ENCODE measurements around the gene CMSS1.

The CMSS1 gene

DNA sequence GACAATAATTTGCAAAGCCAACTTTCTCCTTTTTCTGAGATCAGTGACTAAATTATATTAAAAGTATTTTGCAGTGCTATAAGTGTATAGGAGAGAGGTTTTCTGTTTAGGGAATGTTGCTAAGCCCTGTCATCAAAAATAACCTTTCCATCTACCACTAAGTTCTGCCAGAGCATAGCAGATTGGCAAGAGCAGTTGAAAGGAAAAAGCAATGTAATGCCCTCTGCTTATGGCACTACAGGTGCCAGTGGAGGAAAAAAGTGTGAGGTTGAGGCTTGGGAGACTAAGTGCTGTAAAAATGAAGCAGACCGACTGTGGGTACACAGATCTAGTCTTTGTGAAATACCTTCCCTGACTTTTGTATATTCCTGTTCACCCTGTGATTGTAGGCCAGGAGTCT, 285.1 kb downstream of the CMSS1 start:
- TF ChIP-seq, protein P1, sequence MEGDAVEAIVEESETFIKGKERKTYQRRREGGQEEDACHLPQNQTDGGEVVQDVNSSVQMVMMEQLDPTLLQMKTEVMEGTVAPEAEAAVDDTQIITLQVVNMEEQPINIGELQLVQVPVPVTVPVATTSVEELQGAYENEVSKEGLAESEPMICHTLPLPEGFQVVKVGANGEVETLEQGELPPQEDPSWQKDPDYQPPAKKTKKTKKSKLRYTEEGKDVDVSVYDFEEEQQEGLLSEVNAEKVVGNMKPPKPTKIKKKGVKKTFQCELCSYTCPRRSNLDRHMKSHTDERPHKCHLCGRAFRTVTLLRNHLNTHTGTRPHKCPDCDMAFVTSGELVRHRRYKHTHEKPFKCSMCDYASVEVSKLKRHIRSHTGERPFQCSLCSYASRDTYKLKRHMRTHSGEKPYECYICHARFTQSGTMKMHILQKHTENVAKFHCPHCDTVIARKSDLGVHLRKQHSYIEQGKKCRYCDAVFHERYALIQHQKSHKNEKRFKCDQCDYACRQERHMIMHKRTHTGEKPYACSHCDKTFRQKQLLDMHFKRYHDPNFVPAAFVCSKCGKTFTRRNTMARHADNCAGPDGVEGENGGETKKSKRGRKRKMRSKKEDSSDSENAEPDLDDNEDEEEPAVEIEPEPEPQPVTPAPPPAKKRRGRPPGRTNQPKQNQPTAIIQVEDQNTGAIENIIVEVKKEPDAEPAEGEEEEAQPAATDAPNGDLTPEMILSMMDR (IDR thresholded peaks at IDR 0.05; ENCODE audit: low read depth, low read length, missing control alignments) = no peak
- no peak overlapping the region for H3K4me3 ChIP-seq (ENCODE audit: low read depth, low read length)
- DNase-seq (ENCODE audit: low read depth) = no peak

DNA sequence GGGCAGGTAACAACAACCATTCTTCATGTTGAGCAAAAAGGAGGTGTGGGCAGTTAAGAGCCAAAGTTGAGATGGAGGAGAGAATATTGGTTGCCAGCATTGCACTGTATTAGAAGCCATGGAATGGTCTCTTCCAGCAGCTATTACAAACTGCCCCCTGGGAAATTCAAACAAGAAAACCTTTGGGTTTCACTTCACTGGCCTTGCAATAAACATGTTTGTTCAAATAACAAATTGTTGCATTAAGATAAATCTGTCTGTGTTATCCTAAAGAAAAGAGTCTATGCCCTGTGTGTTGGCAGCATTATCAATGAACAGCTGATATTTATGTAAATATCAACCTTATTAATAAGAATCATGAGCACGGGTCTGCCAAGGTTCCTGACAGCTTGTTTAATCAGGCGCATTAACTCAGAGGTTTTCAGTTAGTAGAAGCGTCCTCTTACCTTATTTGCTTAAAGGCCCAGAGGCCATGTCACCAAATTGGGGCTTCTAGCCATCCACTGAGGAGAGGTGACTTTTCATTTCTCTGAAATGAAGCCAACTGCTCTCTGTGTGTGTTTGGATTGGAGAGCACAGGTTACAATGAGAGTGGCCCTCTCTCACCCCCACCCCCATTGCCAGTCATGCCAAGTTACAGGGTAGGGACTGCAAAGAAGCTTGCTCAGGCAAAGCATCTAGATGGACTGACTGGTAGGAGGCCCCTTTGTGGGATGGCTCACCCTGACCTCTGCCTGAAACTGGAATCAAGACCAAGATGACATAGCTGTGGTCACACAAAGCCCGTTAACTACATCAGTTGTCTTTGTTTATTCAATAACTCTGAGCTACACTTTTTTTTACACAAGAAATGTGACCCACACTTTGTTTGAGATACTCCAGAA, 286.1 kb downstream of the CMSS1 start:
- no peak overlapping the region; the same call in 1 of the 2 replicates for H3K4me3 ChIP-seq (ENCODE audit: low read depth, low read length)
- peak; percentile 70 for DNase-seq (ENCODE audit: low read depth)
- TF ChIP-seq, protein P1 (IDR thresholded peaks at IDR 0.05; ENCODE audit: low read depth, low read length, missing control alignments) = no peak

DNA sequence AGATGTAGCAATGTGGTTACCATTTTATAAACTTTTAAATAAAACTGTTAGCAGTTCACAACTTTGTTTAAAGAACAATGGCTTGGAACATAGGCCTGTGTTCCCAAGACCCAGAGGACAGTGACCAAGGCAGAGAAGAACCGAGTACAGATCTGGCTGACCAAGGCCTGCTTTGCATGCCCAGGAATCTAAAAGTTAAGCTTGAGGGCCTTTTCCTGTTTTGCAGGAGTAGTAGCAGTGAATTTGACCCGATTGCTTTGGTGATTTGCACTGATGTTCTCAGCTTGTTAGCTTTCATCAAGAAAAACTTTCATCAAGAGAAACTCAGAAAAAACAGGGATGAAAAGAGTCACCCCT, 286.8 kb downstream of the CMSS1 start:
- no peak for DNase-seq (ENCODE audit: low read depth)
- TF ChIP-seq, protein P1 (IDR thresholded peaks at IDR 0.05; ENCODE audit: low read depth, low read length, missing control alignments) = no peak
- H3K4me3 ChIP-seq (ENCODE audit: low read depth, low read length) = no peak overlapping the region; the same call in 1 of the 2 replicates

DNA sequence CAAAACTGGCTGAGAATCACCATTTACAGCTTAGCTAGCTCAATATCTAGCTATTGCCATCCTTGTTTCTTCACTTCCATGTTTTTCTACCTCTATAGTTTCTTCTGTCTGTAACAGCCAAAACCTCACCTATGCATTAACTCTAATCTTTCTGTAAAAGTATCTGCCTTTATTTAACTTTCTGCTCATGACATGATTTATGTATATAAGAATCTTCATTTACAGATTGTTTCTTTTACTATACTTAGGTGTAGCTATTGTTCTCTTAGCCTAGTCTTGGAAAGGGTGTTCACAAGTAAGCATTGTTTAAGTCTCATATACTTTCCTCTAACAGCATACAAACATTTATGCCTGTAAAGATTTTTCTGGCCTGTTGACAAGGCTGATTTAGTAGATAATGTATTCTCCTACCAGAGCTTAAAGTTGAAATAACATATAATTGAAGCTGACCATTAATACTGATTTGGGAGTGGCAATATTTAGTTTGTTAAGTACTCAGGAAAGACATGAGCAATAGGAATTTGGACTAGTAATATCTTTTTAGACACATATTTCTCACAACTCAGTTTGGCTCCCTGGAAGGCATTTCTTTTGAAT, 287.3 kb downstream of the CMSS1 start:
- H3K4me3 ChIP-seq (ENCODE audit: low read depth, low read length) = no peak overlapping the region
- no peak for DNase-seq (ENCODE audit: low read depth)
- TF ChIP-seq, protein P1 (IDR thresholded peaks at IDR 0.05; ENCODE audit: low read depth, low read length, missing control alignments) = no peak

DNA sequence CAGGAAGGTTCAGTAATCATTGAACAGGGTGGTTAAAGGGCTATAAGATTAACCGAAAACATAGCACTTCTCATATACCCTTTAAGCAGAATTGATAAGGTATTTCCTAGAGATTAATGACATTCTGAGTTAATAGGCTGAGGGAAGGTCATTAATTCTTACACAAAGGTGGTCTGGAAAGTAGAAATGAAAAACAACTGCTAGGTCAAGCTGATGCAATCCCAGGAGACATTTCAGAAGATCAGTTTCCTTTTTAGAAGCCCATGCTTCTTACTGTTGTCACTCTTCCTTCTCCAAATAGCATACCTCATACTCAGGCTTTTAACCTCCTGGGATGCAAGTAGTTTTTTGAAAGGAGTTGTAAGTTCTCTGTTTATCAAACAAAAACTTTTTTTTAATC, 287.8 kb downstream of the CMSS1 start:
- TF ChIP-seq, protein P1 (IDR thresholded peaks at IDR 0.05; ENCODE audit: low read depth, low read length, missing control alignments) = no peak
- H3K4me3 ChIP-seq (ENCODE audit: low read depth, low read length) = no peak overlapping the region
- DNase-seq (ENCODE audit: low read depth) = peak; percentile 57

DNA sequence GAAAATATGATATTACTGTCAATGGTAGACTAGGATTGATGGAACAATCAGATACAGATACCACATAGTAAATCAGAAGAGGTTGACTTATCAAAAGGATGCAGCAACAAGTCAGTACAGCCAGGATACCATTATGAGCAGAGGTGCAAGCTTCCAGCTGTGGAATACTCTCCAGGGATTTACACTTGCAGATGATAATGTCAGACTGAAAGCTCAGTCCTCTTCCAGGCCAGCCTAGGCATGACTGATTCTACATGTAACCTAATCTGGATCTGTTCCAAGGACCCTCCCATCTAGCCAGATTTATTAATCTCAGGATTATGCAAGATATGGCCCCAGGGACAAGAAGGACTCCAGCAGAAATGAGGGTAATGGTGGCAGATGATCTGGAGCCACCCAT, 288.4 kb downstream of the CMSS1 start:
- no peak overlapping the region for H3K4me3 ChIP-seq (ENCODE audit: low read depth, low read length)
- TF ChIP-seq, protein P1 (IDR thresholded peaks at IDR 0.05; ENCODE audit: low read depth, low read length, missing control alignments) = no peak
- DNase-seq (ENCODE audit: low read depth) = no peak
